Kidney (tissue), 22 donors: ENCODE results near the gene CMTR2. TPM values are rescaled to one million over a fixed set of nuclear protein-coding genes. Genes with fewer than 3 reads are reported as not detected.
A peak's percentile ranks its signal among the peaks of the same experiment; 100 is the strongest.

ENCODE experiments used
- DNase-seq, 5 donors: peaks; one replicate each; pipeline ENCODE4 v3.0.0-alpha.2; 2013 to 2020
- FAIRE-seq: peaks from 2 replicates; lab custom pipeline; 2012; peaks lifted over from hg19 to GRCh38; lab: Jason Lieb, UNC
- H3K27ac ChIP-seq, 2 donors: one replicate each; pipeline ENCODE4 v1.7.0; 2013; ENCODE audit warnings: low read depth in 2 of 2, low read length in 2 of 2, inconsistent platforms in 1 of 2
- H3K27me3 ChIP-seq: one replicate; pipeline ENCODE4 v1.7.1; 2013; ENCODE audit warnings: low read length, inconsistent platforms; ENCODE audit not compliant: control insufficient read depth, insufficient read depth
- H3K36me3 ChIP-seq, 3 donors: one replicate each; pipeline versions ENCODE4 v1.7.0 to v1.7.1; 2013; ENCODE audit warnings: low read length in 3 of 3, control low read depth in 1 of 3, inconsistent platforms in 1 of 3; ENCODE audit not compliant: insufficient read depth in 3 of 3, control insufficient read depth in 2 of 3
- H3K4me1 ChIP-seq, 3 donors: one replicate each; pipeline versions ENCODE4 v1.7.0 to v1.7.1; 2013; ENCODE audit warnings: low read length in 3 of 3, inconsistent platforms in 1 of 3, low read depth in 1 of 3; ENCODE audit not compliant: control insufficient read depth in 2 of 3, insufficient read depth in 2 of 3
- H3K4me3 ChIP-seq, 3 donors: one replicate each; pipeline versions ENCODE4 v1.7.0 to v1.8.1; 2013; ENCODE audit warnings: low read length in 3 of 3, control low read depth in 1 of 3, inconsistent platforms in 1 of 3
- H3K9ac ChIP-seq, 3 donors: one replicate each; pipeline versions ENCODE4 v1.7.0 to v1.7.1; 2013; ENCODE audit warnings: low read length in 3 of 3, control low read depth in 1 of 3, inconsistent platforms in 1 of 3
- H3K9me3 ChIP-seq, 3 donors: one replicate each; pipeline versions ENCODE4 v1.7.0 to v1.7.1; 2013; ENCODE audit warnings: low read length in 3 of 3, control low read depth in 1 of 3, inconsistent platforms in 1 of 3; ENCODE audit not compliant: control insufficient read depth in 2 of 3, insufficient read depth in 1 of 3
- CTCF ChIP-seq: IDR thresholded peaks from 3 replicates; pipeline ENCODE4 v1.5.1; 2012; ENCODE audit warnings: mild to moderate bottlenecking, moderate library complexity, borderline replicate concordance; ENCODE audit not compliant: insufficient read depth; ENCODE audit errors: extremely low read depth
- intact Hi-C: fragments of 100-400 bp; cut with DNase I; formaldehyde crosslinking; loops from one replicate; pipeline ENCODE4 v1.11.1; 2022
- long read RNA-seq, 10 donors: library from polyadenylated mRNA in 1 of 10; unstranded in 1 of 10; transcript quantifications; one replicate each; pipeline ENCODE4 v2.0.0 and lab custom pipeline, GENCODE V29; 2021 to 2026
- polyA plus RNA-seq: library from polyadenylated mRNA; stranded (reverse); fragments of 350-450 nt; fragmentation: Illumina TruSeq; extraction: RNeasy Lipid Tissue Mini Kit (QIAGEN cat#74804); gene quantifications from one replicate; pipeline ENCODE4 v1.2.3, GENCODE V29; 2014; ENCODE audit warnings: low read depth, low replicate concordance; ENCODE audit not compliant: insufficient read depth
- total RNA-seq: library from RNA; stranded (reverse); fragmentation: NEBNext Ultra II Directional; extraction: Animal tissue kit (Norgen Biotek cat#: 25700); gene quantifications from one replicate; pipeline ENCODE4 v1.2.1, GENCODE V29; 2021
- donor health status: control.
- donor health status: control.
- donor health status: control.
- donor health status: control.
- donor health status: control.
- donor health status: DM: yes; HTN: yes; CAD: no.
- donor health status: Normal renal cell carcinoma (clear cell type).

Gene CMTR2
- total RNA-seq (21.5 TPM), polyA plus RNA-seq (8.0 TPM)
- long read RNA-seq, donor 1, full-length matches to known transcripts = 7 of 7 reads
- long read RNA-seq, donor 1, partial matches to known transcripts = 0 of 7 reads
- long read RNA-seq, donor 1, other reads (novel, unspliced or antisense) = 0 of 7 reads
- long read RNA-seq, donor 2, full-length matches to known transcripts = 3 of 3 reads
- long read RNA-seq, donor 2, partial matches to known transcripts = 0 of 3 reads
- long read RNA-seq, donor 2, other reads (novel, unspliced or antisense) = 0 of 3 reads
- long read RNA-seq, donor 3, full-length matches to known transcripts = 9 of 9 reads
- long read RNA-seq, donor 3, partial matches to known transcripts = 0 of 9 reads
- long read RNA-seq, donor 3, other reads (novel, unspliced or antisense) = 0 of 9 reads
- long read RNA-seq, donor 4, full-length matches to known transcripts = 8 of 8 reads
- long read RNA-seq, donor 4, partial matches to known transcripts = 0 of 8 reads
- long read RNA-seq, donor 4, other reads (novel, unspliced or antisense) = 0 of 8 reads
- long read RNA-seq, donor 5, full-length matches to known transcripts = 2 of 2 reads
- long read RNA-seq, donor 5, partial matches to known transcripts = 0 of 2 reads
- long read RNA-seq, donor 5, other reads (novel, unspliced or antisense) = 0 of 2 reads
- long read RNA-seq, donor 6, full-length matches to known transcripts = 15 of 15 reads
- long read RNA-seq, donor 6, partial matches to known transcripts = 0 of 15 reads
- long read RNA-seq, donor 6, other reads (novel, unspliced or antisense) = 0 of 15 reads
- long read RNA-seq, donor 7, full-length matches to known transcripts = 19 of 27 reads
- long read RNA-seq, donor 7, partial matches to known transcripts = 3 of 27 reads
- long read RNA-seq, donor 7, other reads (novel, unspliced or antisense) = 5 of 27 reads
- long read RNA-seq, donor 8, full-length matches to known transcripts = 4 of 4 reads
- long read RNA-seq, donor 8, partial matches to known transcripts = 0 of 4 reads
- long read RNA-seq, donor 8, other reads (novel, unspliced or antisense) = 0 of 4 reads
- long read RNA-seq, donor 9, full-length matches to known transcripts = 2 of 2 reads
- long read RNA-seq, donor 9, partial matches to known transcripts = 0 of 2 reads
- long read RNA-seq, donor 9, other reads (novel, unspliced or antisense) = 0 of 2 reads
- long read RNA-seq, donor 10, full-length matches to known transcripts = 6 of 6 reads
- long read RNA-seq, donor 10, partial matches to known transcripts = 0 of 6 reads
- long read RNA-seq, donor 10, other reads (novel, unspliced or antisense) = 0 of 6 reads

- no peak for TF ChIP-seq CTCF
- DNase-seq (peak; percentile 97 to 99 (median 98)), FAIRE-seq (no peak)
- Histone ChIP-seq H3K36me3 (peaks cover 12 to 14% (median 13%) of the 10 kb centered on the region in 3 donors), H3K27me3 (no peaks in the 10 kb centered on the region), H3K9ac (peak within 1 kb of the TSS; percentile 37 to 96 (median 45)), H3K4me3 (peak within 1 kb of the TSS; percentile 58 to 96 (median 87)), H3K4me1 (peaks cover 3 to 15% (median 6%) of the 10 kb centered on the region in 3 donors), H3K9me3 (no peaks in the 10 kb centered on the region), H3K27ac (peak within 1 kb of the TSS; percentile 65 to 86)
- intact Hi-C loops = no loop called here
Observed at GRCh38 chr16:71288890-71289731, at the start of gene CMTR2. CMTR2 (minus strand) TSS chr16:71289402; CDS start chr16:71285920, 3,482 bp downstream.

GRCh38 chr16:71338632-71339031, 49.4 kb upstream of the CMTR2 start:
- intact Hi-C loops = no loop called here
- no peak for FAIRE-seq

More at GRCh38 chr16:71338632-71339031, 49.4 kb upstream of the CMTR2 start:
- no peaks in the 10 kb centered on the region for H3K4me1 ChIP-seq
- H3K9me3 ChIP-seq = no peaks in the 10 kb centered on the region
- H3K4me3 ChIP-seq = no peak overlapping the region
- no peak for TF ChIP-seq CTCF
- no peak overlapping the region for H3K9ac ChIP-seq
- no peak overlapping the region for H3K27ac ChIP-seq
- H3K36me3 ChIP-seq = no peaks in the 10 kb centered on the region
- H3K27me3 ChIP-seq = no peaks in the 10 kb centered on the region
- DNase-seq = no peak
